Common myeloid progenitor, CD34-positive (primary cell): ENCODE results near the gene B4GAT1.
"Not testable (repeated sequence)": the region's sequence is repeated elsewhere in the genome, so short reads cannot be mapped to it uniquely, and the experiment has no call there.

Source experiments
- CTCF ChIA-PET: fragments of 350-600 bp; sonication (Branson Sonifier 250); formaldehyde crosslinking; loops from one replicate; lab custom pipeline; 2021; ENCODE audit warnings: antibody characterized with exemption; lab: Charles Lee
- POLR2A ChIA-PET: fragments of 350-600 bp; sonication (Branson Sonifier 250); formaldehyde crosslinking; loops from one replicate; lab custom pipeline; 2021; ENCODE audit warnings: antibody characterized with exemption; lab: Charles Lee
- DNase-seq, 3 donors: peaks; one replicate each; pipeline versions ENCODE4 v3.0.0 to v3.0.0-alpha.2; 2013
- H3K27ac ChIP-seq, 2 experiments: 1 replicate in 1 of 2; 2 replicates in 1 of 2; pipeline ENCODE4 v1.7.0; 2013; ENCODE audit warnings: inconsistent platforms in 2 of 2, low read length in 2 of 2, mild to moderate bottlenecking in 2 of 2, low read depth in 1 of 2, moderate library complexity in 1 of 2; ENCODE audit not compliant: severe bottlenecking in 2 of 2, insufficient read depth in 1 of 2, poor library complexity in 1 of 2
- H3K27me3 ChIP-seq, 5 experiments: replicated peaks in 2 of 5; 1 replicate in 3 of 5; 2 replicates in 2 of 5; pipeline versions ENCODE4 v1.6.1 to v1.7.0; 2013; ENCODE audit warnings: low read length in 4 of 5, mild to moderate bottlenecking in 2 of 5, moderate library complexity in 2 of 5, inconsistent platforms in 1 of 5; ENCODE audit not compliant: insufficient read depth in 5 of 5, control insufficient read depth in 4 of 5
- H3K36me3 ChIP-seq, 4 experiments: 1 replicate in 2 of 4; 2 replicates in 2 of 4; pipeline versions ENCODE4 v1.6.1 to v1.7.0; 2013; ENCODE audit warnings: low read length in 3 of 4, control low read depth in 1 of 4, mild to moderate bottlenecking in 1 of 4; ENCODE audit not compliant: control insufficient read depth in 4 of 4, insufficient read depth in 4 of 4
- H3K4me1 ChIP-seq, 4 experiments: 1 replicate in 3 of 4; 2 replicates in 1 of 4; pipeline versions ENCODE4 v1.6.1 to v1.7.1; 2013; ENCODE audit warnings: low read length in 3 of 4, mild to moderate bottlenecking in 3 of 4, control low read depth in 1 of 4, inconsistent platforms in 1 of 4, moderate library complexity in 1 of 4; ENCODE audit not compliant: control insufficient read depth in 4 of 4, insufficient read depth in 4 of 4; ENCODE audit errors: control extremely low read depth in 1 of 4
- H3K4me3 ChIP-seq, 7 experiments: 1 replicate in 4 of 7; 2 replicates in 3 of 7; pipeline versions ENCODE4 v1.5.1 to v1.7.0; 2013; ENCODE audit warnings: mild to moderate bottlenecking in 7 of 7, low read length in 6 of 7, moderate library complexity in 6 of 7, inconsistent platforms in 2 of 7, low read depth in 2 of 7, control low read depth in 1 of 7; ENCODE audit not compliant: insufficient read depth in 4 of 7, control insufficient read depth in 1 of 7; ENCODE audit errors: extremely low read depth in 1 of 7
- H3K9me3 ChIP-seq, 5 experiments: 1 replicate in 4 of 5; 2 replicates in 1 of 5; pipeline versions ENCODE4 v1.6.1 to v1.7.1; 2013; ENCODE audit warnings: low read length in 4 of 5, mild to moderate bottlenecking in 2 of 5, inconsistent platforms in 1 of 5, low read depth in 1 of 5, moderate library complexity in 1 of 5; ENCODE audit not compliant: control insufficient read depth in 4 of 5, insufficient read depth in 2 of 5; ENCODE audit errors: control extremely low read depth in 1 of 5
- WGBS: methylation state at CpG from one replicate; pipeline ENCODE4 v1.1.5; 2013; ENCODE audit not compliant: insufficient coverage; 5-methylcytosine and 5-hydroxymethylcytosine counted together

The B4GAT1 gene

GRCh38 chr11:66380264-66380663 lies 32.8 kb upstream of the B4GAT1 start:
- H3K4me1 ChIP-seq, H3K36me3 ChIP-seq, H3K27ac ChIP-seq, H3K4me3 ChIP-seq, POLR2A ChIA-PET, H3K27me3 ChIP-seq, H3K9me3 ChIP-seq: not testable (repeated sequence)
- DNase-seq = peak in 1 of 3 donors; percentile 32
- 61% methylated on average over 4 of the region's 7 CpGs for WGBS
- CTCF ChIA-PET = interaction anchor here (0.8 to 1.5 kb wide), 3 partner anchors 9 to 69 kb away, joined by 3 to 4 read pairs (median 3); no protein-coding TSS in a partner anchor

- CTCF ChIA-PET = interaction anchor here (2.0 kb wide), 1 partner anchor 15 kb away, joined by 6 read pairs; no protein-coding TSS in a partner anchor
- H3K4me1 ChIP-seq = peaks cover 0 to 33% (median 15%) of the 10 kb centered on the region in 4 experiments
- H3K27me3 ChIP-seq, H3K27ac ChIP-seq, H3K4me3 ChIP-seq, POLR2A ChIA-PET, H3K9me3 ChIP-seq: not testable (repeated sequence)
- WGBS = 97% methylated on average over 7 of the region's 9 CpGs
- peaks cover 0 to 15% (median 2%) of the 10 kb centered on the region in 4 experiments for H3K36me3 ChIP-seq
- DNase-seq = peak in 1 of 3 donors; percentile 22
Observed at GRCh38 chr11:66373690-66374287, 26.4 kb upstream of the B4GAT1 start.

GRCh38 chr11:66373265-66373664 lies 25.8 kb upstream of the B4GAT1 start:
- ChIA-PET CTCF (interaction anchor here (2.0 kb wide), 1 partner anchor 16 kb away, joined by 6 read pairs; no protein-coding TSS in a partner anchor), POLR2A (no interaction called here)
- Histone ChIP-seq H3K27me3 (no peaks in the 10 kb centered on the region), H3K27ac (no peak overlapping the region), H3K4me3 (no peak overlapping the region), H3K36me3 (peaks cover 0 to 20% (median 5%) of the 10 kb centered on the region in 4 experiments), H3K4me1 (peaks cover 0 to 33% (median 15%) of the 10 kb centered on the region in 4 experiments), H3K9me3 (no peaks in the 10 kb centered on the region)
- WGBS = 95% methylated on average over 2 of the region's 5 CpGs
- no peak for DNase-seq

GRCh38 chr11:66371627-66372415 lies 24.4 kb upstream of the B4GAT1 start, which contains the start of gene SLC29A2:
SLC29A2 (minus strand) TSS chr11:66371760; CDS start chr11:66371591, 169 bp downstream.
- CTCF ChIA-PET = interaction anchor here (0.7 to 2.1 kb wide), 4 partner anchors 9 to 81 kb away, joined by 3 to 12 read pairs (median 4); no protein-coding TSS in a partner anchor

GRCh38 chr11:66369073-66369894 lies 21.9 kb upstream of the B4GAT1 start:
- Histone ChIP-seq H3K9me3 (no peaks in the 10 kb centered on the region), H3K27ac (no peak overlapping the region), H3K27me3 (no peaks in the 10 kb centered on the region), H3K4me3 (peak overlapping the region in 1 of 7 experiments; percentile 11), H3K4me1 (peaks cover 0 to 33% (median 15%) of the 10 kb centered on the region in 4 experiments), H3K36me3 (peaks cover 4 to 51% (median 20%) of the 10 kb centered on the region in 4 experiments)
- POLR2A ChIA-PET = no interaction called here
- CTCF ChIA-PET = interaction anchor here (1.1 kb wide), 1 partner anchor 20 kb away, joined by 4 read pairs; no protein-coding TSS in a partner anchor
- DNase-seq = no peak
- 97% methylated on average over 19 of the region's 25 CpGs for WGBS

More at GRCh38 chr11:66371627-66372415, 24.4 kb upstream of the B4GAT1 start, which contains the start of gene SLC29A2:
- Histone ChIP-seq H3K27ac (peak within 1 kb of the TSS; percentile 50 to 77), H3K36me3 (peaks cover 4 to 34% (median 17%) of the 10 kb centered on the region in 4 experiments), H3K9me3 (no peaks in the 10 kb centered on the region), H3K4me3 (peak within 1 kb of the TSS; percentile 54 to 89 (median 75)), H3K4me1 (peaks cover 0 to 33% (median 15%) of the 10 kb centered on the region in 4 experiments), H3K27me3 (no peaks in the 10 kb centered on the region)
- peak; percentile 78 to 90 (median 87) for DNase-seq
- POLR2A ChIA-PET = interaction anchor here (1.0 kb wide), 1 partner anchor 24 kb away, joined by 4 read pairs; the partner anchor contains the start of gene B4GAT1
- WGBS = under 1% methylated on average over 38 of the region's 72 CpGs

GRCh38 chr11:66368484-66368883 lies 21.1 kb upstream of the B4GAT1 start:
- POLR2A ChIA-PET = no interaction called here
- CTCF ChIA-PET = no interaction called here

More at GRCh38 chr11:66368484-66368883, 21.1 kb upstream of the B4GAT1 start:
- peaks cover 0 to 32% (median 15%) of the 10 kb centered on the region in 4 experiments for H3K4me1 ChIP-seq
- WGBS = 97% methylated on average over 5 of the region's 6 CpGs
- no peak overlapping the region for H3K27ac ChIP-seq
- no peak for DNase-seq
- H3K9me3 ChIP-seq = no peaks in the 10 kb centered on the region
- no peaks in the 10 kb centered on the region for H3K27me3 ChIP-seq
- H3K36me3 ChIP-seq = peaks cover 4 to 57% (median 20%) of the 10 kb centered on the region in 4 experiments
- no peak overlapping the region for H3K4me3 ChIP-seq
